Breast epithelium (tissue), 3 donors: ENCODE results near the gene SPDYE4.

Experiments
- POLR2A ChIP-seq: fragments of 450-650 bp; IDR thresholded peaks from one replicate; pipeline ENCODE4 v1.6.1; 2016; ENCODE audit warnings: antibody characterized with exemption, mild to moderate bottlenecking, moderate library complexity
- POLR2AphosphoS5 ChIP-seq, 3 donors: sonication (generic); formaldehyde crosslinking; IDR thresholded peaks; one replicate each; pipeline ENCODE4 v1.6.1; 2017; ENCODE audit warnings: antibody characterized with exemption in 3 of 3
- TF ChIP-seq, protein P1 (sequence below), 3 donors: fragments of 450-650 bp; IDR thresholded peaks; one replicate each; pipeline ENCODE4 v1.5.1; 2016 to 2017; ENCODE audit warnings: antibody characterized with exemption in 3 of 3, mild to moderate bottlenecking in 3 of 3, moderate library complexity in 3 of 3

GRCh38 chr17:8806926-8807550 is 48.7 kb upstream of the SPDYE4 start:
- TF ChIP-seq, protein P1, sequence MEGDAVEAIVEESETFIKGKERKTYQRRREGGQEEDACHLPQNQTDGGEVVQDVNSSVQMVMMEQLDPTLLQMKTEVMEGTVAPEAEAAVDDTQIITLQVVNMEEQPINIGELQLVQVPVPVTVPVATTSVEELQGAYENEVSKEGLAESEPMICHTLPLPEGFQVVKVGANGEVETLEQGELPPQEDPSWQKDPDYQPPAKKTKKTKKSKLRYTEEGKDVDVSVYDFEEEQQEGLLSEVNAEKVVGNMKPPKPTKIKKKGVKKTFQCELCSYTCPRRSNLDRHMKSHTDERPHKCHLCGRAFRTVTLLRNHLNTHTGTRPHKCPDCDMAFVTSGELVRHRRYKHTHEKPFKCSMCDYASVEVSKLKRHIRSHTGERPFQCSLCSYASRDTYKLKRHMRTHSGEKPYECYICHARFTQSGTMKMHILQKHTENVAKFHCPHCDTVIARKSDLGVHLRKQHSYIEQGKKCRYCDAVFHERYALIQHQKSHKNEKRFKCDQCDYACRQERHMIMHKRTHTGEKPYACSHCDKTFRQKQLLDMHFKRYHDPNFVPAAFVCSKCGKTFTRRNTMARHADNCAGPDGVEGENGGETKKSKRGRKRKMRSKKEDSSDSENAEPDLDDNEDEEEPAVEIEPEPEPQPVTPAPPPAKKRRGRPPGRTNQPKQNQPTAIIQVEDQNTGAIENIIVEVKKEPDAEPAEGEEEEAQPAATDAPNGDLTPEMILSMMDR (IDR thresholded peaks at IDR 0.05) = no peak
- TF ChIP-seq POLR2A (no peak), POLR2AphosphoS5 (IDR thresholded peaks at IDR 0.05) (no peak)
